ENCODE measurements around the gene PLTP.
A peak's percentile ranks its signal among the peaks of the same experiment; 100 is the strongest.

PLTP gene

GRCh38 chr20:45898285-45898684 lies 13.7 kb downstream of the PLTP start:
- DNase-seq = no peak

GRCh38 chr20:45897692-45898091 lies 14.3 kb downstream of the PLTP start:
- no peak for DNase-seq

GRCh38 chr20:45897289-45897688 lies 14.7 kb downstream of the PLTP start:
- DNase-seq = no peak

GRCh38 chr20:45896641-45897161 lies 15.3 kb downstream of the PLTP start:
- DNase-seq = no peak

GRCh38 chr20:45894797-45895196 lies 17.2 kb downstream of the PLTP start:
- no peak for DNase-seq

GRCh38 chr20:45893831-45894230 lies 18.1 kb downstream of the PLTP start:
- DNase-seq = no peak

- no peak for DNase-seq
Measured at GRCh38 chr20:45892828-45893500, 19.0 kb downstream of the PLTP start.

GRCh38 chr20:45892049-45892825 lies 19.7 kb downstream of the PLTP start:
- peak; percentile 52 to 59 for DNase-seq

- DNase-seq = peak; percentile 77 to 84
Measured at GRCh38 chr20:45890985-45891983, 20.7 kb downstream of the PLTP start, which contains the start of the genes CTSA and NEURL2. Gene CTSA (plus strand): TSS chr20:45891335. CDS start chr20:45891569, 234 bp downstream. Gene NEURL2 (minus strand): TSS chr20:45891208. CDS start chr20:45890991, 217 bp downstream.

- peak; percentile 76 to 77 for DNase-seq
Measured at GRCh38 chr20:45890077-45890984, 21.6 kb downstream of the PLTP start.

GRCh38 chr20:45888681-45889080 lies 23.3 kb downstream of the PLTP start:
- DNase-seq = no peak

GRCh38 chr20:45887346-45887715 lies 24.6 kb downstream of the PLTP start, which contains the start of gene SPATA25:
Gene SPATA25 (minus strand): TSS chr20:45887622. CDS start chr20:45887590, 32 bp downstream.
- DNase-seq = no peak

GRCh38 chr20:45886590-45887345 lies 25.2 kb downstream of the PLTP start:
- no peak for DNase-seq

- DNase-seq = no peak
Measured at GRCh38 chr20:45883100-45883469, 28.9 kb downstream of the PLTP start.

- no peak for DNase-seq
Measured at GRCh38 chr20:45882469-45883099, 29.4 kb downstream of the PLTP start.

- DNase-seq = peak; percentile 100
Measured at GRCh38 chr20:45880988-45881788, 30.8 kb downstream of the PLTP start, which contains the start of gene ZSWIM1. Gene ZSWIM1 (plus strand): TSS chr20:45881227. CDS start chr20:45882593, 1,366 bp downstream.

GRCh38 chr20:45878076-45878761 lies 33.7 kb downstream of the PLTP start:
- no peak for DNase-seq

- no peak for DNase-seq
Measured at GRCh38 chr20:45874576-45874975, 37.4 kb downstream of the PLTP start.

All from inflammatory macrophage (primary cell).